H1 (cell line): ENCODE results near the gene MCHR2. TPM values are rescaled to one million over a fixed set of nuclear protein-coding genes. Genes with fewer than 3 reads are reported as not detected.

Experiments
- CTCF ChIA-PET: fragments of 300-600 bp; sonication (Branson Sonifier 250); formaldehyde crosslinking; loops from one replicate; lab custom pipeline; 2021; ENCODE audit not compliant: partially characterized antibody; lab: Charles Lee
- POLR2A ChIA-PET: fragments of 300-600 bp; sonication (Branson Sonifier 250); formaldehyde crosslinking; loops from one replicate; lab custom pipeline; 2021; ENCODE audit warnings: inconsistent platforms; ENCODE audit not compliant: partially characterized antibody; lab: Charles Lee
- DNase-seq, 2 experiments: peaks; one replicate each; pipeline versions ENCODE4 v3.0.0 to v3.0.0-alpha.2; 2010 to 2022; ENCODE audit warnings: low spot score in 2 of 2, low read depth in 1 of 2, mixed read lengths in 1 of 2
- FAIRE-seq: peaks from 2 replicates; lab custom pipeline; 2011; peaks lifted over from hg19 to GRCh38; lab: Jason Lieb, UNC
- H2AFZ ChIP-seq: 2 replicates; pipeline ENCODE4 v1.8.1; 2012; ENCODE audit warnings: low read length, inconsistent platforms
- H2AK5ac ChIP-seq: 2 replicates; pipeline ENCODE4 v1.6.1; 2013; ENCODE audit warnings: low read depth, low read length
- H2BK120ac ChIP-seq: replicated peaks from 2 replicates; pipeline ENCODE3; 2013; ENCODE audit warnings: low read depth, low read length, inconsistent platforms
- H2BK12ac ChIP-seq: 2 replicates; pipeline ENCODE4 v1.6.1; 2013; ENCODE audit warnings: low read depth, low read length
- H2BK15ac ChIP-seq: 2 replicates; pipeline ENCODE4 v1.6.1; 2013; ENCODE audit warnings: low read length
- H2BK20ac ChIP-seq: 2 replicates; pipeline ENCODE4 v1.6.1; 2013; ENCODE audit warnings: low read length
- H2BK5ac ChIP-seq: 2 replicates; pipeline ENCODE4 v1.6.1; 2013; ENCODE audit warnings: low read depth, low read length
- H3K14ac ChIP-seq: 2 replicates; pipeline ENCODE4 v1.6.1; 2013; ENCODE audit warnings: inconsistent platforms; ENCODE audit not compliant: insufficient read length
- H3K18ac ChIP-seq: 2 replicates; pipeline ENCODE4 v1.6.1; 2013; ENCODE audit warnings: low read length; ENCODE audit errors: extremely low read depth
- H3K23ac ChIP-seq: 2 replicates; pipeline ENCODE4 v1.6.1; 2013; ENCODE audit warnings: inconsistent platforms; ENCODE audit not compliant: insufficient read length
- H3K23me2 ChIP-seq: 2 replicates; pipeline ENCODE4 v1.6.1; 2013; ENCODE audit warnings: low read depth, low read length
- H3K27ac ChIP-seq: 2 replicates; pipeline ENCODE4 v1.6.1; 2011; ENCODE audit warnings: low read depth, low read length, inconsistent platforms
- H3K27me3 ChIP-seq, 4 experiments: replicated peaks in 1 of 4; 1 replicate in 1 of 4; 2 replicates in 3 of 4; pipeline versions ENCODE4 v1.6.1 to v1.8.1; 2011 to 2013; ENCODE audit warnings: low read length in 3 of 4, mild to moderate bottlenecking in 3 of 4, inconsistent platforms in 2 of 4, mixed read lengths in 2 of 4, moderate library complexity in 1 of 4; ENCODE audit not compliant: control insufficient read depth in 3 of 4, insufficient read depth in 3 of 4; ENCODE audit errors: extremely low read depth in 1 of 4
- H3K36me3 ChIP-seq, 4 experiments: 2 replicates each; pipeline versions ENCODE4 v1.6.1 to v1.8.1; 2011 to 2013; ENCODE audit warnings: mild to moderate bottlenecking in 4 of 4, low read length in 3 of 4, moderate library complexity in 2 of 4, control low read depth in 1 of 4, inconsistent platforms in 1 of 4; ENCODE audit not compliant: insufficient read depth in 4 of 4, control insufficient read depth in 2 of 4
- H3K4ac ChIP-seq: replicated peaks from 2 replicates; pipeline ENCODE3; 2013; ENCODE audit warnings: low read length, low read depth, mixed read lengths, inconsistent platforms; ENCODE audit not compliant: insufficient read length
- H3K4me1 ChIP-seq, 4 experiments: replicated peaks in 1 of 4; 1 replicate in 1 of 4; 2 replicates in 3 of 4; pipeline versions ENCODE4 v1.6.1 to v1.8.1; 2011 to 2013; ENCODE audit warnings: low read length in 3 of 4, inconsistent platforms in 2 of 4, mixed read lengths in 1 of 4; ENCODE audit not compliant: insufficient read depth in 4 of 4, control insufficient read depth in 3 of 4
- H3K4me2 ChIP-seq, 2 experiments: 2 replicates each; pipeline versions ENCODE4 v1.6.1 to v1.8.1; 2011 to 2013; ENCODE audit warnings: low read depth in 2 of 2, low read length in 2 of 2, control low read depth in 1 of 2, inconsistent platforms in 1 of 2, mild to moderate bottlenecking in 1 of 2; ENCODE audit not compliant: insufficient read depth in 1 of 2
- H3K4me3 ChIP-seq, 4 experiments: fragments of 200-600, 300-600 bp in 1 of 4; sonication (generic), shearing (Covaris generic), sonication (Bioruptor Twin) in 1 of 4; 2 replicates each; pipeline versions ENCODE4 v1.5.1 to v1.8.1; 2011 to 2016; ENCODE audit warnings: low read length in 4 of 4, low read depth in 3 of 4, control low read depth in 2 of 4, inconsistent platforms in 2 of 4, mild to moderate bottlenecking in 2 of 4, mixed read lengths in 1 of 4, moderate library complexity in 1 of 4; ENCODE audit not compliant: insufficient read depth in 2 of 4; ENCODE audit errors: extremely low read depth in 1 of 4
- H3K56ac ChIP-seq: replicated peaks from 2 replicates; pipeline ENCODE3; 2013; ENCODE audit warnings: low read depth, mild to moderate bottlenecking, mixed read lengths, low read length, inconsistent platforms; ENCODE audit not compliant: insufficient read length
- H3K79me1 ChIP-seq: 2 replicates; pipeline ENCODE4 v1.6.1; 2013; ENCODE audit warnings: low read depth, low read length, control low read depth
- H3K79me2 ChIP-seq, 2 experiments: 2 replicates each; pipeline versions ENCODE4 v1.6.1 to v1.8.1; 2012 to 2013; ENCODE audit warnings: low read length in 2 of 2, mild to moderate bottlenecking in 2 of 2, inconsistent platforms in 1 of 2; ENCODE audit not compliant: insufficient read depth in 2 of 2, control insufficient read depth in 1 of 2
- H3K9ac ChIP-seq, 4 experiments: replicated peaks in 1 of 4; 1 replicate in 1 of 4; 2 replicates in 3 of 4; pipeline versions ENCODE4 v1.6.1 to v1.8.1; 2011 to 2013; ENCODE audit warnings: low read depth in 3 of 4, low read length in 3 of 4, control low read depth in 2 of 4, mild to moderate bottlenecking in 2 of 4, moderate library complexity in 2 of 4, inconsistent platforms in 1 of 4; ENCODE audit errors: extremely low read depth in 1 of 4
- H3K9me3 ChIP-seq, 2 experiments: 2 replicates each; pipeline versions ENCODE4 v1.6.1 to v1.8.1; 2012 to 2013; ENCODE audit warnings: mild to moderate bottlenecking in 2 of 2, moderate library complexity in 2 of 2, control low read depth in 1 of 2, inconsistent platforms in 1 of 2, low read depth in 1 of 2, low read length in 1 of 2, mixed read lengths in 1 of 2; ENCODE audit not compliant: insufficient read depth in 2 of 2
- H4K20me1 ChIP-seq, 2 experiments: replicated peaks in 1 of 2; 2 replicates each; pipeline versions ENCODE3 to v1.8.1; 2011 to 2013; ENCODE audit warnings: inconsistent platforms in 2 of 2, low read length in 2 of 2, mild to moderate bottlenecking in 1 of 2; ENCODE audit not compliant: insufficient read depth in 2 of 2, control insufficient read depth in 1 of 2
- H4K5ac ChIP-seq: 2 replicates; pipeline ENCODE4 v1.6.1; 2013; ENCODE audit warnings: low read length, low read depth, mixed read lengths, inconsistent platforms; ENCODE audit not compliant: insufficient read length
- H4K8ac ChIP-seq: 2 replicates; pipeline ENCODE4 v1.8.0; 2013; ENCODE audit warnings: mild to moderate bottlenecking, moderate library complexity, low read length, inconsistent platforms; ENCODE audit not compliant: insufficient read depth; ENCODE audit errors: extremely low read depth
- H4K91ac ChIP-seq: replicated peaks from 2 replicates; pipeline ENCODE3; 2013; ENCODE audit warnings: low read length, mixed read lengths, inconsistent platforms; ENCODE audit not compliant: insufficient read length
- ATF2 ChIP-seq: IDR thresholded peaks from 2 replicates; pipeline ENCODE4 v1.6.1; 2012; ENCODE audit warnings: low read length, inconsistent platforms
- BACH1 ChIP-seq: IDR thresholded peaks from 2 replicates; pipeline ENCODE4 v1.6.1; 2012; ENCODE audit warnings: low read length, improper control_type of control experiment
- BCL11A ChIP-seq, 2 experiments: IDR thresholded peaks; one replicate each; pipeline ENCODE4 v1.6.1; 2011; ENCODE audit warnings: low read depth in 2 of 2, low read length in 2 of 2, mild to moderate bottlenecking in 2 of 2
- BRCA1 ChIP-seq: IDR thresholded peaks from 2 replicates; pipeline ENCODE4 v1.6.1; 2012; ENCODE audit warnings: low read depth, low read length, improper control_type of control experiment
- CHD2 ChIP-seq: IDR thresholded peaks from 2 replicates; pipeline ENCODE4 v1.6.1; 2012; ENCODE audit warnings: low read length, improper control_type of control experiment
- CTBP2 ChIP-seq: IDR thresholded peaks from 2 replicates; pipeline ENCODE4 v1.7.0; 2011; ENCODE audit warnings: borderline replicate concordance, mild to moderate bottlenecking, moderate library complexity, mixed read lengths, low read length; ENCODE audit not compliant: insufficient read depth, insufficient read length
- JUN ChIP-seq: IDR thresholded peaks from 2 replicates; pipeline ENCODE4 v1.6.1; 2011; ENCODE audit warnings: low read depth, mild to moderate bottlenecking, improper control_type of control experiment, low read length
- KDM4A ChIP-seq: IDR thresholded peaks from one replicate; pipeline ENCODE4 v1.7.1; 2012; ENCODE audit warnings: low read depth, mild to moderate bottlenecking, moderate library complexity, low read length, inconsistent platforms; ENCODE audit not compliant: severe bottlenecking
- NRF1 ChIP-seq: IDR thresholded peaks from 2 replicates; pipeline ENCODE4 v1.6.1; 2011; ENCODE audit warnings: mild to moderate bottlenecking, low read depth, low read length, improper control_type of control experiment
- RFX5 ChIP-seq: IDR thresholded peaks from 2 replicates; pipeline ENCODE4 v1.6.1; 2011; ENCODE audit warnings: low read depth, low read length, improper control_type of control experiment, borderline replicate concordance
- RNF2 ChIP-seq: fragments of 200-900, 300-1000 bp; sonication (generic); IDR thresholded peaks from 2 replicates; pipeline ENCODE4 v1.7.1; 2016; ENCODE audit warnings: borderline replicate concordance, low read depth, mild to moderate bottlenecking, antibody characterized with exemption, low read length; ENCODE audit not compliant: poor library complexity, severe bottlenecking; ENCODE audit errors: missing control alignments
- SP2 ChIP-seq: IDR thresholded peaks from 2 replicates; pipeline ENCODE4 v1.6.1; 2012; ENCODE audit warnings: mild to moderate bottlenecking, low read length, inconsistent platforms
- YY1 ChIP-seq: IDR thresholded peaks from 2 replicates; pipeline ENCODE4 v1.6.1; 2011; ENCODE audit warnings: low read depth, mild to moderate bottlenecking, low read length
- WGBS, 2 experiments: shearing (Covaris generic) in 1 of 2; methylation state at CpG; one replicate each; pipeline versions ENCODE4 v1.1.6 to v1.1.7; 2013 to 2015; ENCODE audit warnings: low lambda C conversion rate in 2 of 2, mixed read lengths in 2 of 2, inconsistent platforms in 1 of 2, low coverage in 1 of 2, missing lambda C conversion rate in 1 of 2; ENCODE audit not compliant: insufficient replicate concordance in 2 of 2, insufficient coverage in 1 of 2, insufficient read length in 1 of 2; ENCODE audit errors: extremely low coverage in 1 of 2, missing lambda C conversion rate in 1 of 2; 5-methylcytosine and 5-hydroxymethylcytosine counted together
- polyA plus RNA-seq, 7 experiments: library from polyadenylated mRNA; depleted of rRNA in 3 of 7; stranded (reverse) in 5 of 7; unstranded in 2 of 7; fragments of >200 nt in 5 of 7; fragments of 200-250 nt in 2 of 7; gene quantifications; 1 replicate in 5 of 7; 2 replicates in 1 of 7; 4 replicates in 1 of 7; pipeline versions ENCODE4 v1.2.1 to v1.2.3, GENCODE V29; 2011 to 2013; ENCODE audit warnings: missing spikeins in 2 of 7, mixed read lengths in 2 of 7
- total RNA-seq: library from RNA; stranded (reverse); fragmentation: NEBNext Ultra II Directional; extraction: Animal tissue kit (Norgen Biotek cat#: 25700); gene quantifications from 2 replicates; pipeline ENCODE4 v1.2.1, GENCODE V29; 2021

MCHR2 gene
- total and polyA plus RNA-seq, 2 of the 8 experiments (the other 6 are each of a cell fraction or from before 2014, with no cell fraction given): not detected

GRCh38 chr6:99894815-99895214 is 99.2 kb downstream of the MCHR2 start:
- FAIRE-seq: no peak
- H4K8ac ChIP-seq: no peak overlapping the region
- TF ChIP-seq YY1 (no peak), BCL11A (IDR thresholded peaks at IDR 0.05; ENCODE audit: low read depth in 2 of 2, low read length in 2 of 2) (no peak), CTBP2 (no peak), CHD2 (no peak), SP2 (no peak), NRF1 (no peak), JUN (no peak), BRCA1 (no peak), BACH1 (no peak), RNF2 (no peak), KDM4A (no peak), ATF2 (no peak), RFX5 (no peak)

More at GRCh38 chr6:99894815-99895214, 99.2 kb downstream of the MCHR2 start:
- Histone ChIP-seq H3K9ac (no peak overlapping the region), H3K4me1 (no peaks in the 10 kb centered on the region), H4K20me1 (no peaks in the 10 kb centered on the region), H3K56ac (no peak overlapping the region), H2BK5ac (no peak overlapping the region), H3K9me3 (no peaks in the 10 kb centered on the region), H3K23ac (no peak overlapping the region), H3K4ac (no peak overlapping the region), H3K79me1 (no peaks in the 10 kb centered on the region), H3K79me2 (no peaks in the 10 kb centered on the region), H2BK15ac (no peak overlapping the region), H3K18ac (no peak overlapping the region), H4K91ac (no peak overlapping the region), H3K4me2 (no peak overlapping the region), H3K36me3 (no peaks in the 10 kb centered on the region), H3K4me3 (no peak overlapping the region), H3K27me3 (no peaks in the 10 kb centered on the region), H2AFZ (0 out of 2 replicates have a peak overlapping the region, but pooled peaks have one; percentile 2), H2AK5ac (no peak overlapping the region), H2BK20ac (no peak overlapping the region), H4K5ac (no peak overlapping the region), H2BK120ac (no peak overlapping the region), H3K27ac (no peak overlapping the region), H3K14ac (no peak overlapping the region), H3K23me2 (no peaks in the 10 kb centered on the region), H2BK12ac (no peak overlapping the region)
- CTCF ChIA-PET: no interaction called here
- 88% methylated on average over 3 of the region's 3 CpGs; no CpG with 5 or more reads in 1 of the 2 experiments for WGBS, 2 experiments
- no peak for DNase-seq
- POLR2A ChIA-PET: no interaction called here
